GM06990 (cell line): Measurements from ENCODE around the gene OXNAD1.

ENCODE experiments used
- DNase-seq: peaks from one replicate; pipeline ENCODE4 v3.0.0-alpha.2; 2011; ENCODE audit not compliant: insufficient read length; ENCODE audit errors: extremely low read depth
- H3K27me3 ChIP-seq: replicated peaks from 2 replicates; pipeline ENCODE4 v1.6.0; 2011; ENCODE audit warnings: low read length; ENCODE audit not compliant: control insufficient read depth, insufficient read depth
- H3K36me3 ChIP-seq: 2 replicates; pipeline ENCODE4 v1.5.1; 2011; ENCODE audit warnings: low read length; ENCODE audit not compliant: control insufficient read depth, insufficient read depth
- H3K4me3 ChIP-seq: replicated peaks from 2 replicates; pipeline ENCODE4 v1.5.1; 2011; ENCODE audit warnings: low read depth, mild to moderate bottlenecking, control low read depth, low read length
- CTCF ChIP-seq: IDR thresholded peaks from 2 replicates; pipeline ENCODE4 v1.5.1; 2011; ENCODE audit warnings: low read length, control low read depth, mild to moderate bottlenecking, inconsistent platforms; ENCODE audit not compliant: insufficient read depth, poor library complexity, severe bottlenecking

OXNAD1 gene

GRCh38 chr3:16300881-16301359 lies 35.9 kb downstream of the OXNAD1 start:
- H3K36me3 ChIP-seq, result no peaks in the 10 kb centered on the region
- H3K4me3 ChIP-seq, result no peak overlapping the region
- TF ChIP-seq CTCF, result no peak
- DNase-seq, result peak; percentile 22
- H3K27me3 ChIP-seq, result no peaks in the 10 kb centered on the region

- Histone ChIP-seq H3K4me3 (no peak overlapping the region), H3K36me3 (no peaks in the 10 kb centered on the region)
- TF ChIP-seq CTCF, result no peak
These were observed 36.5 kb downstream of the OXNAD1 start for GRCh38 chr3:16301507-16301906.

GRCh38 chr3:16302082-16302631 lies 37.1 kb downstream of the OXNAD1 start:
- H3K36me3 ChIP-seq, result no peaks in the 10 kb centered on the region
- peak; percentile 23 for DNase-seq
- no peaks in the 10 kb centered on the region for H3K27me3 ChIP-seq
- no peak overlapping the region for H3K4me3 ChIP-seq
- TF ChIP-seq CTCF, result no peak

More at GRCh38 chr3:16301507-16301906, 36.5 kb downstream of the OXNAD1 start:
- H3K27me3 ChIP-seq, result no peaks in the 10 kb centered on the region
- DNase-seq, result no peak

DNA sequence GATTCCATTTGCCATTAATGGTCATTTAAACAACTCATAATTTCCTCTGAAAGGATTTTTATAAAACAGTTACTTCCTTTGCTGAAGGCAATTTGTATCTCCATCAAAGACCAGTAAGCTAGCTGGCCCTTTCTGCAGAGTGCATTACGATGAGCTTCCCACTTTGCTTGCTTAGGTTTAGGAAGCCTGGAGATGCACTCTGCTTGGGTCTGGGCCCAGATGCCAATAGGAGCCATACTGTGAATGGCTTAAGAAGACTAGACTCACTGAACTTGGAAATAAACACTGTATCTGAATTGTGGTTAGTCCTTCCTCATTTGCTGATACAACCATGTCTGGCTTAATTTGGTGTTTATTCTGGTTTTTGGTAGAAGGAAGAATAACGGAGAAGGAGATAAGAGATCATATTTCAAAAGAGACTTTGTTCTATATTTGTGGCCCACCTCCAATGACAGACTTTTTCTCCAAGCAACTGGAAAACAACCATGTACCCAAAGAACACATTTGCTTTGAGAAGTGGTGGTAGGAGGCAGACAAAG lies 38.1 kb downstream of the OXNAD1 start:
- Histone ChIP-seq H3K36me3 (peaks cover under 1% of the 10 kb centered on the region; the same call in 1 of the 2 replicates), H3K4me3 (no peak overlapping the region)

GRCh38 chr3:16304061-16305010 lies 39.3 kb downstream of the OXNAD1 start:
- DNase-seq, result no peak
- Histone ChIP-seq H3K36me3 (peaks cover 3% of the 10 kb centered on the region; the same call in 1 of the 2 replicates), H3K4me3 (no peak overlapping the region), H3K27me3 (no peaks in the 10 kb centered on the region)
- no peak for TF ChIP-seq CTCF

More for the DNA sequence above, 38.1 kb downstream of the OXNAD1 start:
- no peak for DNase-seq
- H3K27me3 ChIP-seq, result no peaks in the 10 kb centered on the region
- TF ChIP-seq CTCF, result no peak
